ENCODE results near the gene CAVIN4.

The CAVIN4 gene

GRCh38 chr9:100577776-100578448 lies at the start of gene CAVIN4:
CAVIN4 (plus strand) TSS chr9:100578079; CDS start chr9:100578144, 65 bp downstream.
- no peak for DNase-seq (ENCODE audit: low read depth)

DNA sequence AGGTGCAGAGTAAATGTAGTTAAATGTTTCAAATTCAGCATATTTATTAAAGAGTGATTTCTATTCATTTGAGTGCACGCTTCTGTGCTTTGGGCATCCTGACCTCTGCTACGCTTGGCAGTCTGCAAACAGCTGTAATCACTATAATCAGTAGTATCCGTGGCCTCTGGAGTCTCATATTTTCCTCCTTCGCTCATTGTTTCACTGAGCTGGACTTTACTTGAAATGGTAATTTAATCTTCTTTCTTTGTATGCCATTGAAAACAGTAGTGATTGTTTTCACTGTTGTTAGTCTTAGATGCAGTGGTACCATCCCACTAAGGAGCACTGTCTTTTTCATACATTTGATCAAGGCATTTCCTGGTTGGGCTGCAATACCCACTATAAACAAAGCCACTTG lies 43.5 kb upstream of the CAVIN4 start:
- DNase-seq (ENCODE audit: low read depth), result no peak

DNA sequence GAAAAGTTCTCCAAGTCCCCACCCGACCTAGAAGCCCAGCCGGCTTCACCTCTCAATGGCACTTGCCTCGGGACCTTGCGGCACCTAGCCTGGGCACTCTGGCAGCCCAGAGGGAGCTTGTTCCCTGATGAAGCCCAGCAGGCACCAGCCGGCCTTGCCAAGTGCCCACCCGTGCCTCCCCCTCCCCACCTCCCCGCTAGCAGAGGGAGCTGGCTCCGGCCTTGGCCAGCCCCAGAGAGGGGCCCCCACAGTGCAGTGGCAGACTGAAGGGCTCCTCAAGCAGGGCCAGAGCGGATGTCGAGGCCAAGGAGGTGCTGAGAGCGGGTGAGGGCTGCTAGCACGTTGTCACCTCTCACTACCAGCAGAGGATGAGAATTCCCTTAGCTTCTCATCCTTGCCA lies 37.6 kb upstream of the CAVIN4 start:
- no peak for DNase-seq (ENCODE audit: low read depth)

GRCh38 chr9:100549048-100549447 lies 28.8 kb upstream of the CAVIN4 start:
- no peak for DNase-seq (ENCODE audit: low read depth)

DNA sequence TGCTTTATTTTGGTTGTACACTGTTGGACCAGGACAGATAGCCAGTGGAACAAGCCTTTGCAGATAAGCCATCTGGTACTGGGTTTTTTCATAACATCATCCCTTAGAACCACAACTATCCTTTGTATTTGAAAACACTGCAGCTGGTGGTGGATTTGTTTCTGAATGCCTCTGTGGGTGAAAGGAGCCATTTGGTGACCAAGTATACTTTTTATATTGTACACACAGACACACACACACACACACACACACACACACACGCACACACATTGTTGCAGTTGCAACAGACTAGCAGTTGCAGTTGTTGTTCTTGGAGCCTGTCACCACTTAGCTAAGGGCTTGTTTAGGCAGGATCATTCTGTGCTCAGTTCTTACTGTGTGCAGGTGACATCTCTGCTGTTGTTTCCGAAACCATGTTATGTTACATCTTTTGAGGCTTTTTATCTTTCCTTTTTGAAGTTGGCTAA lies 22.9 kb upstream of the CAVIN4 start:
- DNase-seq (ENCODE audit: low read depth), result no peak

DNA sequence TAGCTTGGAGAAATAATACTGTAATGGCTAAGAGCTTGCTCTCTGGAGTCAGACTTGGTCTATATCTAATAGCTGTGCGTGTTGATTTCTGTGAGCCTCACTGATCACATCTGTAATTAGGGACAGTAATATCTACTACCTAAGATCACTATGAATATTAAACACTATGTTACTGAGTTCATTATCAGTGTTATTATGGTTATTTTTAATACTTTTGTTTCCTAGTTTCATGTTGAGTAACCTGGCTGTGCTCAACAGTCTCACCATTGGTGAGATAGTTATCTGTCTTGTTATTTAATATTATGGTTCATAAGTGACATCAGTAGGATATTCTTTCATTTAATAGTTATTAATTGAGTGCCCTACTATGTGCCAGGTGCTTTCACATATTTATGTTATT lies 22.4 kb upstream of the CAVIN4 start:
- no peak for DNase-seq (ENCODE audit: low read depth)

DNA sequence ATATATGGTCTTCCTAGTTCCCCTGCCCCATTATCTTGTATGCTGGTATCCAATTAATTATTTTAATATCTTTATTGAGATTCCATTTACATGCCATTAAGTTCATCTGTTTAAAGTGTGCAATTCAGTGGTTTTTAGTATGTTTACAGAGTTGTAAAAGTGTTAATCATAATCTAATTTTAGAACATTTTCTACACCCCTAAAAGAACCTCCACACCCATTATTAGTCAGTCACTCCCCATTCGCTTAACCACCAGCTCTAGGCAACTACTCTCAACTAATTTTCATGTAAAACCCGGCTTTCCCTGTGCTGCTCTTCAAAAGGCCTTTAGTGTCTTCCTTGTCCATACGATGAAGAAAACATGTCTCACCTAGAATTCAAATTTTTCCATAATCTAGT lies 20.8 kb upstream of the CAVIN4 start:
- no peak for DNase-seq (ENCODE audit: low read depth)

GRCh38 chr9:100561256-100561655 lies 16.6 kb upstream of the CAVIN4 start:
- DNase-seq (ENCODE audit: low read depth), result no peak

DNA sequence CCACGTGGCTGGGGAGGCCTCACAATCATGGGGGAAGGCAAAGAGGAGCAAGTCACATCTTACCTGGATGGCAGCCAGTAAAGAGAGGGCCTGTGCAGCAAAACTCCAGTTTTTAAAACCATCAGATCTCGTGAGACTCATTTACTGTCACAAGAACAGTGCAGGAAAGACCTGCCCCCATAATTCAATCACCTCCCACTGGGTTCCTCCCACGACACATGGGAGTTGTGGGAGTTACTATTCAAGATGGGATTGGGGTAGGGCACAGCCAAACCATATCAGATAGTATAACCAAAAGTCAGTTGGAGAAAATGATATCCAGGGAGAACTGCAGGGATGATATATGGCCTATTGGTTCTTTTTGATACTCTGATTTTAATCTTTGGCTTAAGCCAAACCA lies 10.0 kb upstream of the CAVIN4 start:
- DNase-seq (ENCODE audit: low read depth), result no peak

GRCh38 chr9:100573655-100574260 lies 4.1 kb upstream of the CAVIN4 start:
- no peak for DNase-seq (ENCODE audit: low read depth)

GRCh38 chr9:100575006-100575405 lies 2.9 kb upstream of the CAVIN4 start:
- no peak for DNase-seq (ENCODE audit: low read depth)

- no peak for DNase-seq (ENCODE audit: low read depth)
These were observed 2.0 kb upstream of the CAVIN4 start for GRCh38 chr9:100575765-100576386.

DNA sequence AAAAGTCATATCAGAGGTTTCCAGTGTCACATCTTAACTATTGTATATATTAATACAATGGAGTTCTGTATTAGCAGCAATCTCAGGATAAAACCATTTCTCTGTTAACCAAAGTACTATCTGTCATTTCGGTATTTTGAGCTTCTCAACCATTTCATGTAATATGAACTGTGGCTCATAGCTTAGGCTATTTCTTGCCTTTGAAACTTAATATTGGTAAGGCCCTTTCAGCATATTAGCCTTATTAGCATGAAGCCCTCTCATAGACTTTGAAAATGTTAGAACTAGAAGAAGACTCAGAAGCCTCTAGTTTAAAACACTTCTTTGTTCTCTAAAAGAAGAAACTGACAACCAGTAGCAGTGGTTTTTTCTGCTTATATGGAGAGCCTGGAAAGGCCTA lies 731 bp downstream of the CAVIN4 start:
- no peak for DNase-seq (ENCODE audit: low read depth)

DNA sequence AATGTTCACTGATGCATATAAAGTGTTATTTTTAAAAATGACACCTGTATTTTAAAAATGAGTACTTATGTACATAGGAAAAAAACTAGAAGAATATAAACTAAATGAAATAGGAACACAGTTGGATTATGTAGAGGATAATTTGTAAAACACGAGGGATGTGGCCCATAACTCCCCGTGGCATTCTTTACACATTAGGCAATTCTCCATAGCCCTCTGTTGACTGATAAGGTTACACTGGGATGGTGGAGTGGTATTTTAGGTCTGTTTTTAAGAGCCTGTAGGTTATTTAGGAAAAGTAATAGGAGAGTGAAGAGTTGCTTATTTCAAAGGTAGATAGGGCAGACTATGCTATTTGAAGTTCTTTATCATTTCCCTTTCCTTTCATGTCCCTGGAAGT lies 1.8 kb downstream of the CAVIN4 start:
- no peak for DNase-seq (ENCODE audit: low read depth)

DNA sequence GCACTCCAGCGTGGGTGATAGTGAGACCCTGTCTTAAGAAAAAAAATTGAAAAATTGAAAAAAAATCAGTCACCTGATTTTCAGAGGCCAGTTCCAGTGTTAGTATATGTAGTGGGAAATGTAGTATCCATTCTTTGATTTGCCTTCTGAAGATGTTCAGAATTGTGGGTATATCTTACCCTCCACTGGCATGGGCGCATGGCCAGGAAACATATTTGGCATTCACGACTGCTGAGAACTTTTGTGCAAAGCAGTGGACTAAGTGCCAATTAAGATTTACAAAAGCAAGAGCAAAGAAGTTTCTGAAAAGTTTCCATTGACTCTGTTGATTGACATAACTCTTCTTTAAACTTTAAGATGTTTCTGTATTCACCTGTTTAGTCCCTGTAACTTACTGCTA lies 2.4 kb downstream of the CAVIN4 start:
- no peak for DNase-seq (ENCODE audit: low read depth)

DNA sequence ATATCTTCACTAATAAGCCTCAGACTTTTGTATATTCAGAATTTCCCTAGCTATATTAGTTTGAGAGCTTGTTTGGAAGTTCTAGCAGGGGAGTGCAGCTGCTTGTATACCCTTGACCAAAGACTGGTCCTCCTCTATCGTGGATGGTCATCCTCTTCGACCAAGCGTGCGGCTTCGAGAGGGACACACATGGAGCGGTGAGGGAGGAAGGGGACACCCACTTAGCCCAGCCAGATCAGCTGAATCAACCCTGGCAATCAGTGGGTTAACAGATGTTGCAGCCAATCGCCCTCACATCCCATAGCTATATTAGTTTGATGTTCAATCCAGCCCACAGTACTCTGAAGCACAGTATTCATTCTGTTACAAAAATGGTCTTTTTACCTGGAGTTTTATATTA lies 3.2 kb downstream of the CAVIN4 start:
- DNase-seq (ENCODE audit: low read depth), result no peak

GRCh38 chr9:100581661-100582060 lies 3.8 kb downstream of the CAVIN4 start:
- no peak for DNase-seq (ENCODE audit: low read depth)

GRCh38 chr9:100583014-100583802 lies 5.3 kb downstream of the CAVIN4 start:
- no peak for DNase-seq (ENCODE audit: low read depth)

DNA sequence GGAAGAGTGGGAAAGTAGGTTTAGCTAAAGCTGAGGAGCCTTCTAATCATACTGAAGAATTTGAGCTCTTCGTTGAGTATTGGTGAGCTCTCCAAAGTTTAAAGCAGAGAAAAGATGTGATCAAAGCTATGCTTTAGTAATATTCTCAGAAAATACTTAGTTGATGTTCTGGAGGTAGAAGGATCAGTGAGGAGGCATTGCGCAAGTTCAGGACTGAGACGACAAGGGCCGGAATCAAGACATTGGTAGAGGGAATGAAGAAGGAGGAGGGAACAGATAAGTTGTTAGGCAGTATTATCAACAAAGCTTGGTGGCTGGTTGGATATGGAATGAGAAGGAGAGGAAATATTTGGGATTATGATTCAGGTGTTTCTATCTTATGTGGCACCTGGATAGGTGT lies 7.1 kb downstream of the CAVIN4 start:
- DNase-seq (ENCODE audit: low read depth), result no peak

DNA sequence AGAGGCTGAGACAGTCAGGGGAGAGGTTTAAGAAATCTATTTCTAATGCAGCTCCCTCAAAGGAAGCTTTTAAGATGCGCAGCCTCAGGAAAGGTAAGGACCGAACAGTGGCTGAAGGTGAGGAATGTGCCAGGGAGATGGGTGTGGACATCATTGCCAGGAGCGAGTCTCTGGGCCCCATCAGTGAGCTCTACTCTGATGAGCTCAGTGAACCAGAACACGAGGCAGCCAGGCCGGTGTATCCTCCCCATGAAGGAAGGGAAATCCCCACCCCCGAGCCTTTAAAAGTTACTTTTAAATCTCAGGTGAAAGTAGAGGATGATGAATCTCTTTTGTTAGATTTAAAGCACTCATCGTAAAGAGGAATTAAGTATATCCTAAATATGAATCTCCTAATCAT lies 8.2 kb downstream of the CAVIN4 start:
- DNase-seq (ENCODE audit: low read depth), result no peak

DNA sequence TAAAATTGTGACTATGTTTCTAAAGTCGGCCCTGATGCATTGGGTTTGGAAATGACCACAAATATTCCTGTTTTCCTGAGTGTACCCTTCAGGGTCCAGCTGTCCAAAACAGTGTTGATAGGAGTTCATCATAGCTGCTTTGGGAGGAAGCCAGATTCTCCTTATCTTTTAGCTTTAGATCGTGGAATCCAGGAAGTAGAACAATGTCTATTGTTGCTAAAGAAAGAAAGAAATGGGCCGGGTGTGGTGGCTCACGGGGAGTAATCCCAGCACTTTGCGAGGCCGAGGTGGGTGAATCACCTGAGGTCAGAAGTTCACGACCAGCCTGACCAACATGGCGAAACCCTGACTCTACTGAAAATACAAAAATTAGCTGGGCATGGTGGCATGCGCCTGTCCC lies 9.5 kb downstream of the CAVIN4 start:
- DNase-seq (ENCODE audit: low read depth), result no peak

GRCh38 chr9:100589582-100589981 lies 11.7 kb downstream of the CAVIN4 start:
- no peak for DNase-seq (ENCODE audit: low read depth)

DNA sequence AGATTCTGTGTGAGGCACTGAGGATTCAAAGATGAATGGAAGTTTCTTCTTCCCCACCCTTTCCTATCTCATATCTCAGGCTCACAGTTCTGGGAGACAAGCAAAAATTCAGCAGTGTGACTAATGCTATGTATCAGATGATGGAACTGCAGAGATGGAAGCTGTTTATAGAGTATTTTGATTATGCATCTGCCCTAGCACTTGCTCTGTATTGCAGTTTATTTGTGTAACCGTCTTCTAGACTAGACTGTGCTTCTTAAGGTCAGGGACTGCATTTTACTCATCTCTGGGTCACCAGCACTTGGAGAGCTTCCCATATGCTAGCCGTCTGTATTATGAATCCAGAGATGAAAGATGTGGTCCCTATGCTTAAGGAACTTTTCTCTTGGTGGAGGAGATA lies 12.6 kb downstream of the CAVIN4 start:
- no peak for DNase-seq (ENCODE audit: low read depth)
